ENCODE results near the gene WDPCP.

DNA sequence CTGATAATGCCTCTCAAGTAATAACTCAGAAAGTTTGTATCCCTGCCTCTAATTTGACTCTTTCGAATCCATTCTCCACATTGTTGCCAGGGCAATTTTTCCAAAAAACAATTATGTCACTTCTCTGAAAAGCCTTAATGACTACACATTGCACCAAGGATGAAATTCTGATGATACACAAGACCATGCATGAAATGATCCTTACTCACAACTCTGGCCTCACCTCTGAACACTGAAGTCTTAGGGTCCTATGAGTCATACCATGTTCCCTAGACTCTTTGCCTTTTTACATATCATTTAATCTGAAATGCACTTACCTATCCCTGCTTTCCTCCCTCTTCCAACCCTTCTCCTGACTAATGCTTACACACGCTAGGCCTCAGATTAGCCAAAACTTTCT, 51.0 kb downstream of the WDPCP start:
- TF ChIP-seq CTCF (IDR thresholded peaks at IDR 0.05) (no peak), POLR2AphosphoS5 (IDR thresholded peaks at IDR 0.05) (no peak)

Data from gastroesophageal sphincter (tissue), 3 donors.